NCI-H2029 (cell line): Measurements from ENCODE around the gene LTN1.
A peak's percentile ranks its signal among the peaks of the same experiment; 100 is the strongest.

Experiments
- DNase-seq: peaks from one replicate; lab custom pipeline; 2025; lab: John Stamatoyannopoulos, UW

Gene LTN1

GRCh38 chr21:28927130-28927529 lies 65.5 kb downstream of the LTN1 start:
- no peak for DNase-seq

DNA sequence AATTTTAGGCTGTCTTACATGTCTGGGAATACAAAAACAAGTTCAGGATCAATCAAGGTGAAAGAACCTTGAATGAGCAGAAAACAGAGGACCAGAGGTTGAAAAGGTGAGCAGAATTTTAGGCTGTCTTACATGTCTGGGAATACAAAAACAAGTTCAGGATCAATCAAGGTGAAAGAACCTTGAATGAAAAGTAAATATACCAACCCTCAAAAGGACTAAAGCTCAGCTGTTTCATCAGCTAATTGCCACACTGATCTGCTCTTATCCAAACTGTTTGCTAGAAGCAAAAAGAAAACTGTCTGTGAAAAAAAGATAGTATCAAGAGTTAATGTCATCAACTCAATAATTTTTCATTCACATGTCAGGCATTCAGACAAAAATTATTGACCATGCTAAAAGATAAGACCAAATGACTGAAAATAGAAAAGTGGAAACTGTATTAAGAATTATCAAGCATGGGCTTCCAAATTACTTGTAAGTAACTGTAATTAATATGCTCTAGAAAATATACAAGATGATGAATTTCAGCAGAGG lies 69.2 kb downstream of the LTN1 start:
- no peak for DNase-seq

- DNase-seq: no peak
Measured at GRCh38 chr21:28922368-28922767, 70.3 kb downstream of the LTN1 start.

DNA sequence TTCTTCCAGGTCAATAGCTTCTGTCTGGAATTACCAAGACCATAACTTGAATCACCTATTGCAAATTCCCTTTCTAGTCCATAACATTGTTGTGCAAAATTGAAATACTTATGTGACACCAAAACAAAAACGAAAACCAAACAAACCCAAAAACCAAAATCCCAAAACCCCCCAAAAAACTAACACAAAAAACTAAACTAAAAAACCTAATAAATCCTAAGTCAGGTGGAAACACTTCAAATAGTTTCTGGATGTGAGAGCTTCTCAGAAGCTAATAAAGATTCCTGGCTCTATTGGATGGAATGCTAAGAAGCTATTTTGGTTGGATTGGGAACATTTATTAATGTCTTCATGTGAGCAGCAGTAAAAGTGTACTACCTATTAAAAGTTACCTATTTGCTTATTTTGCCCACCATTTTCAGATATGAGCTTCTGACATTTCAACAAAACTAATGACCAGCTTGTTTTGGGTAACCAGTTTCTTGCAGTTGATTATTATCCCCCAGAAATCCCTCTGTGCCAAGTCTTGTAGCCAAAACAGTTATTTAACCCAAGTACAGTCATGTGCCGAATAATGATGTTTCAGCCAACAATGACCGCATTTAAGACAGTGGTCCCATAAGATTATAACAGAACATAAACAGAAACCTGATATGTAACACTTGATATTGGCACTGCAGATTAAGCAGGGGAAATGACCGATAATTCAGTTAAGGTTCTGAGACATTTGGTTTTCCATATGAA lies 76.4 kb downstream of the LTN1 start:
- no peak for DNase-seq

DNA sequence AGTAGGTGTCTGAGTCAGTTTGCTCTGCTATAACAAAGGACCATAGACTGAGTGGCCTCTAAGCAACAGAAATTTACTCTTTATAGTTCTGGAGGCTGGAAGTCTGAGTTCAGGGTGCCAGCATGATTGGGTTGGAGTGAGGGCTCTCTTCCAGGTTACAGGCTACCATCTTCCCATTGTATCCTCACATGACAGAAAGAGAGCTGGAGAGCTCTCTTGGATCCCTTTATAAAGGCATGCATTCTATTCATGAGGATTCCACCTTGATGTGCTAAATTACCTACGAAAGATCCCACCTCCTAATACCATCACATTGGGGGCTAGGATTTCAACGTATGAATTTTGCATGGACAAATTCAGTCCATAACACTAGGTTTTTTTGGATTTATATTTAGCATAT lies 79.6 kb downstream of the LTN1 start:
- no peak for DNase-seq

- DNase-seq: no peak
Measured at GRCh38 chr21:28910280-28910887, 82.3 kb downstream of the LTN1 start.

DNA sequence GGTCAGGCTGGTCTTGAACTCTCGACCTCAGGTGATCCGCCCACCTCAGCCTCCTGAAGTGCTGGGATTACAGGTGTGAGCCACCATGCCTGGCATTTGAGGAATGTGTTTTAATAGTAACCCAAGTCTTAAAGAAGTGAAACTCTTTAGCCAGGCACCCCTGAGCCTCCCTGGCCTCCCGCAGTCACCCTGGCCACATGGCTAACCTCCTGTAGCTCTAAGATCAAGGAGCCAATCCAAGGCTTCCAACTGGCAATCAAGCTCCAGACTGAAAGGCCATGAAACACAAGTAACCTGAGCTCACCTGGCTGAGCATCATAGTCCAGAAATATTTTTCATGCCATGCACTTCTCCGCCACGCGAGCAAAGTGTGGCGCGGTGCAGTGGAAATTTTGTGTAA lies 84.3 kb downstream of the LTN1 start:
- no peak for DNase-seq

DNA sequence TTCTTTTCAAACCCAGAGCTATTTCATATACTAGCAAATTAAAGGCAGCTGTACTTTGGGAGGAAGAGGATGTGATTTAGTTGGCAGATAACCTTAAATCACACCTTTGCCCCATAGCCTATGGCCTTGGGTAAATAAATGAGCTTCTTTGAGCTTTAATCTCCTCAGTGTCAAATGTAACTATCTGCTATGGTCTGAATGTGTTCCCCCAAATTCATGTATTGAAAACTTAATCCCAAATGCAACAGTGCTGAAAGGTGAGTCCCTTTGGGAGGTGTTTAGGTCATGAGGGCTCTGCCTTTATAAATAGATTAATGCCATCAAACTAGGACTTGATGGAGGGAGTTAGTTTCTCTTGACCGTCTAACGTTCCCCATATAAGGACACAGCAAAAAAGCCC lies 85.8 kb downstream of the LTN1 start:
- DNase-seq: no peak

- no peak for DNase-seq
Measured at GRCh38 chr21:28906236-28906635, 86.4 kb downstream of the LTN1 start.

- no peak for DNase-seq
Measured at GRCh38 chr21:28904961-28905435, 87.7 kb downstream of the LTN1 start.

DNA sequence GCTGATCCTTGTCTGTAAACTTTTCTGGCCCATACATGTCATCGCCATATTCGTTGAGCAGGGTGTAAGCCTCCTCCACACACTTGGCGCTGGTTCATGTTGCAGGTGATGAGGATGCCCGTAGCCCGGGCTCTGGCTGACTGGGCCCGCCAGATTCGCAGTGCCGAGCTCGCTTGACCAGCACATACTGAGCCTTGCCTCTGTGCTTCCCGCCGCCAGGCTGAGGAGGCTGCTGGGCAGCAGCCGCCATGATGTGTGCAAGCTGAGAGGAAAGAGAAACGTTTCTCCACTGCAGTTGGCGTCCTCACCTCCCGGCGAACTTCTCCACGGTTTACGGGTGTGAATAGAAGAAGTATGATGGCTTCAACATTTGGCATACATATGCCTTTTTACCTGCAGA lies 89.2 kb downstream of the LTN1 start:
- no peak for DNase-seq

- no peak for DNase-seq
Measured at GRCh38 chr21:28900481-28900880, 92.2 kb downstream of the LTN1 start.

DNA sequence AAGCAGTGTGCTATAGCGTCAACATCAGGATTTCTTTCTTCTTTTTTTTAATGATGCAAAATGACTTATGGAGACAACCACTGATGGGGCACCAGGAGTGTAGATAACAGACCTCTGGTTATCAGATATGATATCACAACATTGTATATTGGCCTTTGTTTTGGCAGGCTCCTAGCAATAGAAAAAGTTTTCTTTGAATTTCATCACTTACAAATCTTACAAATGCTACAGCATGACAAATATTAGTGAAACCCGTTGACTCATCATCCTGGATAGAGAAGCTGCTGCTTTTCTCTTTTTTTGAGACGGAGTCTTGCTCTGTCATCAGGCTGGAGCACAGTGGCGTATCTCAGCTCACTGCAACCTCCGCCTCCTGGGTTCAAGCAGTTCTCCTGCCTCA lies 92.9 kb downstream of the LTN1 start:
- no peak for DNase-seq

DNA sequence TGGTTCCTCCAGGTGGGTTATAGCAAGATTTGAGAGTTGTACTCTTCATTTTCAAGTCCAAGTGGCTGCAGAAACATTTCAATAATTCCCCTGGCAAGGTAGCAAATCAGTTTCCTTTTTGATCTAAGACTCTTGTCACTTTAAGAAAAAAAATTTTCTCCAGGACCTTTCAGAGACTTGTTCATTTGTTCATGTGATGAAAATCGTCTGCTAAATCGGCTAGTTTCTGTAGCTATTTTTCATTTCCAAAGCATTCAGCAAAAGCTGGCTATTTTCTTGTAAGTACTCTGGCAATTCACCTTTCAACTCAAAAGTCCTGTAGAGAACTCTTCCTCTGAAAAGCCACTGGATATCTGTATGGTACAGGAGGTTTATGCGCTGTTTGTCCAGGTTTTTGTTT lies 93.5 kb downstream of the LTN1 start:
- no peak for DNase-seq

DNA sequence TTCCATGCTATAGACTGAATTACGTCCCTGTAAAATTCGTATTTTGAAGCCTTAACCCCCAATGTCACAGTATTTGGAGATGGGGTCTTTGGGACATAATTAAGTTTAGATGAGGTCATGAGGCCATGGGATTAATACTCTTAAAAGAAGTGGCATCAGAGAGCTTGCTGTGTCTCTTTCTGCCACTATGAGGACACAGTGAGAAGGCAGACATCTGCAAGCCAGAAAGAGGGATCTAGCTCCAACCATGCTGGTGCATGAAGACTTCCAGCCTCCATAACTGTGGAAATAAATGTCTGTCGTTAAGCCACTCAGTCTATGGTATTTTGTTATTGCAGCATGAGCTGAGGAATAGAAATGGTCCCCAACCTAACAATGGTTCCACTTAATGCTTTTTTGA lies 99.0 kb downstream of the LTN1 start:
- DNase-seq: no peak

DNA sequence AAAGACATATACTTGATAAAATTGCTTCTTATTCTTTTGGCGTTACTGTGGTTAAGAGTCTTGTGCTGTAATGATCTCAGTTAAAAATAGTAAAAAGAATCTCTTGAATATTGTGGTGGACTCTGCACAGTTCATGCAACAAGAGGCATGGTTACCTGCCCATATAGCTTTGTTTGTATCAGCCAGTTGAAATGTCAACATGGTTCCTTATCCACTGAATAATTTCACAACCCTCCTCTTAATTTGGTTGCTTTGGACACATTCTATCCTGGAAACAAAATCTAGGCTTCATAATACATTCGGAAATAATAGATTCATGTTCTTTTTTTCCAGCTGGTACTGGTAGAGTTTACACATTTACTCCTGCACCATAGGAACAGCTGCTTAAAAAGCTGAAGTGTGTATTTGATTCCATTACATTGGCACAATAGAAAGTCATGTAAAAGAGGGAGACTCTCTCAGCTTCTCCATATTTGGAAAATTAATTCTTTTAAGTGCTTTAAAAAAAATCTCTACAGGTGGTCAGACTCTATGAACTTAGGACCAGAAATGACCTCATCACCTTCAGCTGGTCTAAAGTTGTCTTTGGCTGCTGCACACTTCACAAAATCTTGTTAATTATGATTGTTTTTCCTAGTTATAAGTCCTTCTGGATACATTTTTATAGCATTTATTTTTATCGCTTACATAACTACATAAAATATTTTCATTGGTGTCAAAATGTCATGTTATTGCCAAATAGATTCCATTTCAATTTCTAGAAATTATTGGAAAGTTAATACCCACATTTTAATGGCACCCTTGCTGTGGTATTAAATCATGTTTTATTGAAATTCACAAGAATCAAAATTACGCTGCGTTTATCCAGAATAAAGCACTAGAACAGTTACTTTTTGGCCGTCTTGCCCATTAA lies 100.2 kb downstream of the LTN1 start:
- DNase-seq: no peak

DNA sequence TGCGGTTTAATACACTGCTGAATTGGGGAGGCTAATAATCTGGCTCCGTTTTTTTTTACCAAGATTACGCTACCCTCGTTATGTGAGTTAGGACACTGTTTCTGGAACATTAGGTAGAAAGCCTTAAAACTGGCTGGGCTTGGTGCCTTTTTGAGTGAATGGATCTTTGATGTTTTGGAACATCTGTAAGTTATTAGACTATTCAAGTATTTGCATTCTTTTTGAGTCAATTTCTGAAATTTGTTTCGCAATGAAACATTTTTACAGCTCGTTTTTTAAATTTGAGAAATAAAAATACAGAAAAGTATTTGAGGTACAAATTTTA lies 106.9 kb downstream of the LTN1 start:
- no peak for DNase-seq

- peak; percentile 92 for DNase-seq
Measured at GRCh38 chr21:28884976-28885852, 107.5 kb downstream of the LTN1 start.

GRCh38 chr21:28884481-28884880 lies 108.2 kb downstream of the LTN1 start:
- no peak for DNase-seq

- no peak for DNase-seq
Measured at GRCh38 chr21:28883931-28884330, 108.7 kb downstream of the LTN1 start.

GRCh38 chr21:28882345-28882744 lies 110.3 kb downstream of the LTN1 start:
- no peak for DNase-seq
